Loucy (cell line): ENCODE results near the gene NARS2.

ENCODE experiments used
- H2AFZ ChIP-seq: fragments of 200-600 bp; sonication (generic); 2 replicates; pipeline ENCODE4 v1.6.0; 2016; ENCODE audit warnings: antibody characterized with exemption, mild to moderate bottlenecking, low read length, moderate library complexity
- H3F3A ChIP-seq: fragments of 200-600 bp; 2 replicates; pipeline ENCODE4 v1.6.0; 2016; ENCODE audit warnings: antibody characterized with exemption, low read depth, mild to moderate bottlenecking
- H3K27me3 ChIP-seq: fragments of 200-600 bp; sonication (generic); 2 replicates; pipeline ENCODE4 v1.6.1; 2014; ENCODE audit warnings: low read length, mild to moderate bottlenecking; ENCODE audit not compliant: insufficient read depth, poor library complexity, severe bottlenecking
- H3K36me3 ChIP-seq: fragments of 200-600 bp; sonication (generic); 2 replicates; pipeline ENCODE4 v1.6.1; 2016; ENCODE audit warnings: low read length; ENCODE audit not compliant: insufficient read depth
- H3K4me1 ChIP-seq: fragments of 200-600 bp; sonication (generic); 2 replicates; pipeline ENCODE4 v1.5.1; 2014; ENCODE audit warnings: low read length, mild to moderate bottlenecking; ENCODE audit not compliant: insufficient read depth, poor library complexity, severe bottlenecking
- H3K4me2 ChIP-seq: fragments of 200-600 bp; sonication (generic); 2 replicates; pipeline ENCODE4 v1.6.0; 2014; ENCODE audit warnings: antibody characterized with exemption, low read length, low read depth, mild to moderate bottlenecking; ENCODE audit not compliant: poor library complexity, severe bottlenecking
- H3K4me3 ChIP-seq: fragments of 200-600 bp; sonication (generic); 2 replicates; pipeline ENCODE4 v1.5.1; 2014; ENCODE audit warnings: low read length, mild to moderate bottlenecking, mixed read lengths; ENCODE audit not compliant: poor library complexity, severe bottlenecking
- H3K79me2 ChIP-seq: fragments of 200-600 bp; sonication (generic); 2 replicates; pipeline ENCODE4 v1.6.1; 2014; ENCODE audit warnings: low read length; ENCODE audit not compliant: insufficient read depth
- H3K9ac ChIP-seq: fragments of 200-600 bp; sonication (generic); 2 replicates; pipeline ENCODE4 v1.6.0; 2014; ENCODE audit warnings: mild to moderate bottlenecking, low read depth, low read length, moderate library complexity; ENCODE audit not compliant: poor library complexity, severe bottlenecking
- H3K9me2 ChIP-seq: fragments of 200-600 bp; sonication (generic); replicated peaks from 2 replicates; pipeline ENCODE4 v1.6.1; 2016; ENCODE audit warnings: low read depth, low read length, mixed read lengths
- H3K9me3 ChIP-seq: fragments of 200-600 bp; sonication (generic); 2 replicates; pipeline ENCODE4 v1.6.1; 2014; ENCODE audit warnings: mild to moderate bottlenecking, antibody characterized with exemption, low read length, low read depth; ENCODE audit not compliant: insufficient read depth
- H4K20me1 ChIP-seq: fragments of 200-600 bp; sonication (generic); 2 replicates; pipeline ENCODE4 v1.6.0; 2014; ENCODE audit warnings: antibody characterized with exemption, low read length, mild to moderate bottlenecking; ENCODE audit not compliant: insufficient read depth, poor library complexity, severe bottlenecking
- EZH2phosphoT487 ChIP-seq: fragments of 200-600 bp; IDR thresholded peaks from 2 replicates; pipeline ENCODE4 v1.6.1; 2018; ENCODE audit warnings: antibody characterized with exemption, mild to moderate bottlenecking, moderate library complexity, borderline replicate concordance
- TF ChIP-seq, protein P1 (sequence below): fragments of 200-600 bp; sonication (generic); conservative IDR thresholded peaks from 2 replicates; pipeline ENCODE4 v1.5.1; 2014; ENCODE audit warnings: mild to moderate bottlenecking, antibody characterized with exemption, low read length

NARS2 gene

DNA sequence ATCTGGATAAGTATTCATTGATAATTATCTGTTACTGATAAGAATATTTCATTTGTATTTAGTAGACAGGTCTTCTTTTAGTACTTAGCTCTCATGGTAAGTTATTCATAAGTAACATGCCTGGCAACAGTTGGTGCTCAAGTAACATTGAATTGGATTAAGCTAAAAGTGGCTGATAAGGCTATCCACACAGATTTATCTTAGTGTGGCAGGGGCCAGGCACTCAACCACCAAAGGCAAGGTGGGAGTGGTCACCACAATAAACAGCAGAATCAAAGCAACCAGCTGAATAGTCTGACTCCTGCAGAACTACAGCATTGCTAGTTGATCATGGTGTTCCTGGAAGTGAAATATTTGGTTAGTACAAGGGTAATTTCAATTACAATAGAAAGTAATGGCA is 33.0 kb upstream of the NARS2 start:
- no peak overlapping the region for H3K9ac ChIP-seq
- H3K36me3 ChIP-seq, result no peaks in the 10 kb centered on the region
- H3K9me3 ChIP-seq, result no peaks in the 10 kb centered on the region
- H3K4me1 ChIP-seq, result no peaks in the 10 kb centered on the region
- TF ChIP-seq, protein P1, sequence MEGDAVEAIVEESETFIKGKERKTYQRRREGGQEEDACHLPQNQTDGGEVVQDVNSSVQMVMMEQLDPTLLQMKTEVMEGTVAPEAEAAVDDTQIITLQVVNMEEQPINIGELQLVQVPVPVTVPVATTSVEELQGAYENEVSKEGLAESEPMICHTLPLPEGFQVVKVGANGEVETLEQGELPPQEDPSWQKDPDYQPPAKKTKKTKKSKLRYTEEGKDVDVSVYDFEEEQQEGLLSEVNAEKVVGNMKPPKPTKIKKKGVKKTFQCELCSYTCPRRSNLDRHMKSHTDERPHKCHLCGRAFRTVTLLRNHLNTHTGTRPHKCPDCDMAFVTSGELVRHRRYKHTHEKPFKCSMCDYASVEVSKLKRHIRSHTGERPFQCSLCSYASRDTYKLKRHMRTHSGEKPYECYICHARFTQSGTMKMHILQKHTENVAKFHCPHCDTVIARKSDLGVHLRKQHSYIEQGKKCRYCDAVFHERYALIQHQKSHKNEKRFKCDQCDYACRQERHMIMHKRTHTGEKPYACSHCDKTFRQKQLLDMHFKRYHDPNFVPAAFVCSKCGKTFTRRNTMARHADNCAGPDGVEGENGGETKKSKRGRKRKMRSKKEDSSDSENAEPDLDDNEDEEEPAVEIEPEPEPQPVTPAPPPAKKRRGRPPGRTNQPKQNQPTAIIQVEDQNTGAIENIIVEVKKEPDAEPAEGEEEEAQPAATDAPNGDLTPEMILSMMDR, result no peak
- no peak for TF ChIP-seq EZH2phosphoT487
- H3K9me2 ChIP-seq, result no peaks in the 10 kb centered on the region
- H3K79me2 ChIP-seq, result no peaks in the 10 kb centered on the region
- H3K4me2 ChIP-seq, result no peak overlapping the region
- H3K27me3 ChIP-seq, result no peaks in the 10 kb centered on the region
- no peaks in the 10 kb centered on the region for H4K20me1 ChIP-seq
- H3F3A ChIP-seq, result no peaks in the 10 kb centered on the region
- H2AFZ ChIP-seq, result no peak overlapping the region
- H3K4me3 ChIP-seq, result no peak overlapping the region

DNA sequence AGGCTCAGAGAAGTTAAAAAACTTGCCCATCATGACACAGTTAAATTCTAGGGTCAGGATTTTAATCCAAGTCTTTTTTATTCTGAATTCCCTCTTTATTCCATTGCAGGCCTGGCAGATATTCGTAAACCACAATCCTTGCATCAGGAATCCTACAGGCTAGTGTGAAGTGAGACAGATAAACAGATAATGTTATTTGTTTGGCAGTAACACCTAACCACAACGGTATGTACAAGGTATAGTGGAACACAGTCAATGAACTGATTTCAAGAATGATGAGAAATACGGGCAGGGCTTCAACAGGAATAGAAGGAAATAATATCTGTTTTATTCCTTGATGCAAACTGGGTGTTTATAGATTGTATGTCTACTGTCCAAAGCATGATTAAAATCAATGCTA is 32.0 kb upstream of the NARS2 start:
- TF ChIP-seq, protein P1, result no peak
- no peak for TF ChIP-seq EZH2phosphoT487
- H3K4me3 ChIP-seq, result no peak overlapping the region
- H3K9me3 ChIP-seq, result no peaks in the 10 kb centered on the region
- H3K27me3 ChIP-seq, result no peaks in the 10 kb centered on the region
- no peaks in the 10 kb centered on the region for H4K20me1 ChIP-seq
- no peaks in the 10 kb centered on the region for H3K4me1 ChIP-seq
- no peak overlapping the region for H3K9ac ChIP-seq
- H3F3A ChIP-seq, result no peaks in the 10 kb centered on the region
- H2AFZ ChIP-seq, result no peak overlapping the region
- H3K79me2 ChIP-seq, result no peaks in the 10 kb centered on the region
- no peaks in the 10 kb centered on the region for H3K36me3 ChIP-seq
- no peaks in the 10 kb centered on the region for H3K9me2 ChIP-seq
- H3K4me2 ChIP-seq, result no peak overlapping the region

DNA sequence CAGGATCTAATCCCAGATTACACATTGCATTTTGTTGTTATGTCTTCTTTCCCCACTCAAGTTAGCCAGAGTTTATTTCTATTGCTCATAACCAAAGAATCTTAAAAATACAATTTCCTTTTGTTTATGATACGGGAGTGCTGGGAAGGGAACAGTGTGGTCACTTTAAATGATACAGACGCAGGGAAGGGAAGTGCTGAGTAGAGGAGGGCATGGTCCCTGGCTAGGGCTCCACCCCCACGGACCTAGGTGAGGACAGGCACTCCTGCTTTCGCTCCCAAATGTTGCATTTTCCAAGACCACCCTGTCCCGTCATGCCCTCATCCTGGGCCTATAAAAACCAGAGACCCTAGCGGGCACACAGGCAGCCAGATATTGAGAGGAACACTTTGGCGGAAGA is 30.6 kb upstream of the NARS2 start:
- Histone ChIP-seq H4K20me1 (no peaks in the 10 kb centered on the region), H3K4me3 (no peak overlapping the region), H2AFZ (no peak overlapping the region), H3K4me1 (no peaks in the 10 kb centered on the region), H3K27me3 (no peaks in the 10 kb centered on the region), H3K4me2 (no peak overlapping the region), H3F3A (no peaks in the 10 kb centered on the region), H3K36me3 (no peaks in the 10 kb centered on the region), H3K9me2 (no peaks in the 10 kb centered on the region), H3K9me3 (no peaks in the 10 kb centered on the region), H3K79me2 (no peaks in the 10 kb centered on the region), H3K9ac (no peak overlapping the region)
- TF ChIP-seq, protein P1, result no peak
- no peak for TF ChIP-seq EZH2phosphoT487
